Measurements from ENCODE around the gene STK31. TPM values are rescaled to one million over a fixed set of nuclear protein-coding genes. Genes with fewer than 3 reads are reported as not detected.
"Not testable (repeated sequence)": the region's sequence is repeated elsewhere in the genome, so short reads cannot be mapped to it uniquely, and the experiment has no call there.

Gene STK31
- polyA plus RNA-seq, 1 donor = 0.52 TPM

DNA sequence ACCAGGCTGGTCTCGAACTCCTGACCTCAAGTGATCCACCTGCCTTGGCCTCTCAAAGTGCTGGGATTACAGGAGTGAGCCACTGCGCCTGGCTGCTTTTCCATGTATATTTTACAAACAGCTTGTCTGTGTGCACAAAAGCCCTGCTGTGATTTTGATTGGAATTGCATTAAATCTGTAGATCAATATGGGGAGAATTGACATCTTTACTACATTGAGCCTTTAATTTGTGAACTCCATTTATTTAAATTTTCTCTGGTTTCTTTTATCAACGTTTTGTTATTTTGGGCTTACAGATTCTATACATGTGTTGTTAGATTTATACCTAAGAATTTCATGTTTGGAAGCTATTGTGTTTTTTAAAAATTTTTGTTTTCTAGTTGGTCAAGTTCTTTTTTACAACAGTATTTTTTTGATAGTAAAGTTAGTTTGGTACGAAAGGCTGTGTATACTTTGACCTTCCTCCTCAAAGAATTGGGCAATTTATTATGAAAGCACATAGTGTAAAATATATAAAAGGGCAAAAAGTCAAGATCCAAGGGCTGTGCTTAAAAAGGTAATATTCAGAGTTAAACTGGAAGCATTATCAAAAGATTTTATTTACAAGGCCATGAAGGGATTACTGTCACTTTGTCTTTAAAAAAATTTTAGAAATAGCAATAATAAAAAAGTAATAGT, 92.8 kb downstream of the STK31 start:
- DNase-seq = peak in 1 of 2 donors; percentile 6
- H3K9me3 ChIP-seq (ENCODE audit: control insufficient read depth, low read depth, low read length) = no peaks in the 10 kb centered on the region
- 19% methylated on average over 2 of the region's 4 CpGs for WGBS (ENCODE audit: insufficient coverage, low lambda C conversion rate)
- H3K4me3 ChIP-seq (ENCODE audit: low read length) = no peak overlapping the region
- peaks cover 3% of the 10 kb centered on the region for H3K4me1 ChIP-seq (ENCODE audit: control insufficient read depth, insufficient read depth, low read length)
- no peak overlapping the region for H3K27ac ChIP-seq (ENCODE audit: low read length)
- no peaks in the 10 kb centered on the region for H3K36me3 ChIP-seq (ENCODE audit: control insufficient read depth, insufficient read depth, low read length)
- H3K27me3 ChIP-seq (ENCODE audit: control insufficient read depth, insufficient read depth, low read length) = no peaks in the 10 kb centered on the region

DNA sequence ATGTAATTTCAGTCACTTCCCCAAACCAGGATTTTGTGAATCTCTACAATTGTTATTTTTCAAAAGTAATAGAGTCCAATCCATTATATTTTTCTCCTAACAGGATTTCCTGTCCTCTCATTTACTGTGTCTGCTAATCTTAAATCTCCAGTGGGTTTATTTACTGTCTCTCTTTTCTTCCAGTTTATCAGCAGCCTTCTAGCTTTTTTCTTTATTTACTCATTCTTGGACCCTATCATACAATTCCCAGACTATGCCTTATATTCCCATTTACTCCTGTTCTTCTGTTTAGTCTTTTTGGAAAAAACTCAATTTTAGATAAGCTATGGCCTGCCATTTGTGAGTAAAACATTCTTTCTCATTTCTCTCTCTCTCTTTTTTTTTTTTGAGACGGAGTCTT, 94.7 kb downstream of the STK31 start:
- H3K4me1 ChIP-seq (ENCODE audit: control insufficient read depth, insufficient read depth, low read length) = peaks cover 3% of the 10 kb centered on the region
- H3K36me3 ChIP-seq (ENCODE audit: control insufficient read depth, insufficient read depth, low read length) = no peaks in the 10 kb centered on the region
- H3K4me3 ChIP-seq (ENCODE audit: low read length) = no peak overlapping the region
- H3K9me3 ChIP-seq (ENCODE audit: control insufficient read depth, low read depth, low read length) = no peaks in the 10 kb centered on the region
- no peaks in the 10 kb centered on the region for H3K27me3 ChIP-seq (ENCODE audit: control insufficient read depth, insufficient read depth, low read length)
- no peak for DNase-seq
- H3K27ac ChIP-seq (ENCODE audit: low read length) = no peak overlapping the region
- no CpG with 5 or more reads among the region's 1 CpG for WGBS (ENCODE audit: insufficient coverage, low lambda C conversion rate)

DNA sequence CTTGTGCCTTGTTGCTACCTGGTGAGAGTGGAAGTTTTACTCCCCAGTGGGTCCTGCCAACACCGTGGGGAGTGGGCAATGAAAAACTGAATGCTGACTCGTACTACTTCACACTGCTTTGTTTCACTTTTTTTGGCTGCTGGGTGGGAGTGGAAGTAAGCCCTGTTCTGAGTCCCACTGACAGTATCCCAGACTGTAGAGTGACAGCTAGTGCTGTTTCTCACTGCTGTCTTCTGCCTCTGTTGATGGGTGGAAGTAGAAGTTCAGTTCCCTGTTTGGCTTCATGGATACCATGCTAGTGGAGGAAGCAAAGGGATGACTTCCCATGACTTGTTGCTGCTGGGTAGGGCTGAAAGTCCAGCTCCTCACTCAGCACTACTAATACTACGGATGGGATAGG, 98.4 kb downstream of the STK31 start:
- WGBS (ENCODE audit: insufficient coverage, low lambda C conversion rate) = 100% methylated on average over 1 of the region's 3 CpGs
- Histone ChIP-seq H3K36me3 (ENCODE audit: control insufficient read depth, insufficient read depth, low read length) (no peaks in the 10 kb centered on the region), H3K4me3 (ENCODE audit: low read length) (no peak overlapping the region), H3K9me3 (ENCODE audit: control insufficient read depth, low read depth, low read length) (peaks cover 4% of the 10 kb centered on the region), H3K27me3 (ENCODE audit: control insufficient read depth, insufficient read depth, low read length) (no peaks in the 10 kb centered on the region), H3K27ac (ENCODE audit: low read length) (no peak overlapping the region), H3K4me1 (ENCODE audit: control insufficient read depth, insufficient read depth, low read length) (peaks cover 1% of the 10 kb centered on the region)
- no peak for DNase-seq

DNA sequence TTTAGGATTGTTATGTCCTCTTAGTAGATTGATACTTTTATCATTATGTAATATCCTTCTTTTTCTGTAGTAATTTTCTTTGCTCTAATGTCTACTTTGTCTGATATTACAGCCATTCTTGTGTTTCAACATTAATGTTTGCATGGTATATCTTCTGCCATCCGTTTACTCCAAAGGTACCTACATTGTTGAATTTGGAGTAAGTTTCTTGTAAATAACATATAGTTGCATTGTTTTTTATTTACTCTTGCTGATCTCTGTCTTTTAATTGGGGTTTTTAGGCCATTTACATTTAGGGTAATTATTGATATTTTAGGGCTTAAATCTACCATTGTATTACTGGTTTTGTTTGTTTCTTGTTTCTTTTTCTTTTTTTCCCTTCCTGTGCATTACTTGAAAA, 100.1 kb downstream of the STK31 start:
- no peak overlapping the region for H3K27ac ChIP-seq (ENCODE audit: low read length)
- DNase-seq = no peak
- 100% methylated on average over 1 of the region's 1 CpG for WGBS (ENCODE audit: insufficient coverage, low lambda C conversion rate)
- no peak overlapping the region for H3K4me3 ChIP-seq (ENCODE audit: low read length)
- H3K27me3 ChIP-seq (ENCODE audit: control insufficient read depth, insufficient read depth, low read length) = no peaks in the 10 kb centered on the region
- H3K9me3 ChIP-seq (ENCODE audit: control insufficient read depth, low read depth, low read length) = peaks cover 4% of the 10 kb centered on the region
- H3K4me1 ChIP-seq (ENCODE audit: control insufficient read depth, insufficient read depth, low read length) = no peaks in the 10 kb centered on the region
- H3K36me3 ChIP-seq (ENCODE audit: control insufficient read depth, insufficient read depth, low read length) = no peaks in the 10 kb centered on the region

DNA sequence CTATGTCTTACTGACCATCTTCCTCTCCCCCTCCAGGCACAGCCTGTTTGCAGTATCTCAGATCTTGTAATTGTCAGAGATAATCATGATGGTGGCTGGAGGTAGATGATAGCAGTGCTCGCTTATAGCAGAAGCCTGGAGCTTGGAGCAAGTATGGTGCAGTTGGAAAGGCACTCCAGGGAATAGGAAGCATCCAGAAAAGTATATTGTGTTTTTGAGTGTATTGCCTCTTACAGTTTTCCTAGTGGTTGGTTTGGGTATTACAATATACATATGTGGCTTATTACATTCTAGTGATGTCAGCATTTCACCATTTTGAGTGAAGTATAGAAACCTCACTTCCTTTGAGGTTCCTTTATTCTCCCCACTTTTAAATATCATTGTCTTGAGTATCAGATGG, 101.5 kb downstream of the STK31 start:
- H3K27me3 ChIP-seq (ENCODE audit: control insufficient read depth, insufficient read depth, low read length) = no peaks in the 10 kb centered on the region
- no CpG with 5 or more reads among the region's 1 CpG for WGBS (ENCODE audit: insufficient coverage, low lambda C conversion rate)
- no peak for DNase-seq
- no peaks in the 10 kb centered on the region for H3K36me3 ChIP-seq (ENCODE audit: control insufficient read depth, insufficient read depth, low read length)
- peaks cover 4% of the 10 kb centered on the region for H3K9me3 ChIP-seq (ENCODE audit: control insufficient read depth, low read depth, low read length)
- H3K4me1 ChIP-seq (ENCODE audit: control insufficient read depth, insufficient read depth, low read length) = no peaks in the 10 kb centered on the region
- no peak overlapping the region for H3K27ac ChIP-seq (ENCODE audit: low read length)
- no peak overlapping the region for H3K4me3 ChIP-seq (ENCODE audit: low read length)

DNA sequence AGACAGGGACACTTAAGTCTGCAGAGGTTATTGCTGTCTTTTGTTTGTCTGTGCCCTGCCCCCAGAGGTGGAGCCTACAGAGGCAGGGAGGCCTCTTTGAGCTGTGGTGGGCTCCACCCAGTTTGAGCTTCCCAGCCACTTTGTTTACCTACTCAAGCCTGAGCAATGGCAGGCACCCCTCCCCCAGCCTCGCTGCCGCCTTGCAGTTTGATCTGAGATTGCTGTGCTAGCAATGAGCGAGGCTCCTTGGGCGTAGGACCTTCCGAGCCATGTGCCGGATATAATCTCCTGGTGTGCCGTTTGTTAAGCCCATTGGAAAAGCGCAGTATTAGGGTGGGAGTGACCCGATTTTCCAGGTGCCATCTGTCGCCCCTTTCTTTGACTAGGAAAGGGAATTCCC, 118.1 kb downstream of the STK31 start:
- WGBS (ENCODE audit: insufficient coverage, low lambda C conversion rate) = no CpG with 5 or more reads among the region's 10 CpGs
- H3K4me1 ChIP-seq (ENCODE audit: control insufficient read depth, insufficient read depth, low read length); H3K27me3 ChIP-seq (ENCODE audit: control insufficient read depth, insufficient read depth, low read length); DNase-seq; H3K27ac ChIP-seq (ENCODE audit: low read length); H3K4me3 ChIP-seq (ENCODE audit: low read length); H3K36me3 ChIP-seq (ENCODE audit: control insufficient read depth, insufficient read depth, low read length); H3K9me3 ChIP-seq (ENCODE audit: control insufficient read depth, low read depth, low read length): not testable (repeated sequence)

DNA sequence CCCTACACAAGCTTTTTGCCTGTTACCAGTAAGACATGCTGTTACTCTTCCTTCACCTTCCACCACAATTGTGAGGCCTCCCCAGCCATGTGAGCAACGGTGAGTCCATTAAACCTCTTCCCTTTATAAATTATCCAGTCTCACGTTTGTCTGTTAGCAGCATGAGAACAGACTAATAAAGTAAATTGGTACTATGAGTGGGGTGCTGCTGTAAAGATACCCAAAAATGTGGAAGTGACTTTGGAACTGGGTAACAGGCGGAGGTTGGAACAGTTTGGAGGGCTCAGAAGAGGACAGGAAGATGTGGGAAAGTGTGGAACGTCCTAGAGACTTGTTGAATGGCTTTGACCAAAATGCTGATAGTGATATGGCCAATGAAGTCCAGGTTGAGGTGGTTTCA, 122.7 kb downstream of the STK31 start:
- WGBS (ENCODE audit: insufficient coverage, low lambda C conversion rate) = no CpG with 5 or more reads among the region's 4 CpGs

DNA sequence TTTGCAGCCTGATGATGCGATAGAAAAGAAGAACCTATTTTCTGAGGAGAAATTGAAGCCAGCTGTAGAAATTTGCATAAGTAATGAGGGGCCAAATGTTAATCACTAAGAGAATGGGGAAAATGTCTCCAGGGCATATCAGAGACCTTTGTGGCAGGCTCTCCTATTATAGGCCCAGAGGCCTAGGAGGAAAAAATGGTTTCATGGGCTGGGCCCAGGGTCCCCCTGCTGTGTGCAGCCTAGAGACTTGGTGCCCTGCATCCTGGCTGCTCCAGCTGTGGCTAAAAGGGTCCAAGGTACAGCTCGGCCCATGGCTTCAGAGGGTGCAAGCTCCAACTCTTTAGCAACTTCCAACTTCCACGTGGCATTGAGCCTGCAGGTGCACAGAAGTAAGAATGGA, 123.4 kb downstream of the STK31 start:
- no peak overlapping the region for H3K27ac ChIP-seq (ENCODE audit: low read length)
- no peaks in the 10 kb centered on the region for H3K36me3 ChIP-seq (ENCODE audit: control insufficient read depth, insufficient read depth, low read length)
- no peaks in the 10 kb centered on the region for H3K4me1 ChIP-seq (ENCODE audit: control insufficient read depth, insufficient read depth, low read length)
- H3K4me3 ChIP-seq (ENCODE audit: low read length) = no peak overlapping the region
- peaks cover 13% of the 10 kb centered on the region for H3K9me3 ChIP-seq (ENCODE audit: control insufficient read depth, low read depth, low read length)
- WGBS (ENCODE audit: insufficient coverage, low lambda C conversion rate) = 100% methylated on average over 1 of the region's 3 CpGs
- no peak for DNase-seq
- no peaks in the 10 kb centered on the region for H3K27me3 ChIP-seq (ENCODE audit: control insufficient read depth, insufficient read depth, low read length)

More for the DNA sequence above, 122.7 kb downstream of the STK31 start:
- not testable (repeated sequence) for H3K27me3 ChIP-seq (ENCODE audit: control insufficient read depth, insufficient read depth, low read length); H3K27ac ChIP-seq (ENCODE audit: low read length); H3K4me3 ChIP-seq (ENCODE audit: low read length); H3K4me1 ChIP-seq (ENCODE audit: control insufficient read depth, insufficient read depth, low read length); H3K36me3 ChIP-seq (ENCODE audit: control insufficient read depth, insufficient read depth, low read length); DNase-seq
- H3K9me3 ChIP-seq (ENCODE audit: control insufficient read depth, low read depth, low read length) = peaks cover 13% of the 10 kb centered on the region

DNA sequence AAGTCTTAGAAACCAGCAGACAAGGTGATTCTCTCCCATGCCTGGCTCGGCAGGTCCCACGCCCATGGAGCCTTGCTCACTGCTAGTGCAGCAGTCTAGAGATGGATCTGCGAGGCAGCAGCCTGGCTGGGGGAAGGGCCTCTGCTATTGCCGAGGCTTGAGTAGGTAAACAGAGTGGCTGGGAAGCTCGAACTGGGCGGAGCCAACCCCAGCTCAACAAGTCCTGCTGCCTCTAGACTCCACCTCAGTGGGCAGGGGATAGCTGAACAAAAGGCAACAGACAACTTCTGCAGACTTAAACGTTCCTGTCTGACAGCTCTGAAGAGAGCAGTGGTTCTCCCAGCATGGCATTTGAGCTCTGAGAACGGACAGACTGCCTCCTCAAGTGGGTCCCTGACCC, 134.8 kb downstream of the STK31 start:
- not testable (repeated sequence) for DNase-seq; H3K27ac ChIP-seq (ENCODE audit: low read length); H3K4me1 ChIP-seq (ENCODE audit: control insufficient read depth, insufficient read depth, low read length); H3K9me3 ChIP-seq (ENCODE audit: control insufficient read depth, low read depth, low read length); H3K27me3 ChIP-seq (ENCODE audit: control insufficient read depth, insufficient read depth, low read length); H3K36me3 ChIP-seq (ENCODE audit: control insufficient read depth, insufficient read depth, low read length); H3K4me3 ChIP-seq (ENCODE audit: low read length)
- WGBS (ENCODE audit: insufficient coverage, low lambda C conversion rate) = no CpG with 5 or more reads among the region's 8 CpGs

DNA sequence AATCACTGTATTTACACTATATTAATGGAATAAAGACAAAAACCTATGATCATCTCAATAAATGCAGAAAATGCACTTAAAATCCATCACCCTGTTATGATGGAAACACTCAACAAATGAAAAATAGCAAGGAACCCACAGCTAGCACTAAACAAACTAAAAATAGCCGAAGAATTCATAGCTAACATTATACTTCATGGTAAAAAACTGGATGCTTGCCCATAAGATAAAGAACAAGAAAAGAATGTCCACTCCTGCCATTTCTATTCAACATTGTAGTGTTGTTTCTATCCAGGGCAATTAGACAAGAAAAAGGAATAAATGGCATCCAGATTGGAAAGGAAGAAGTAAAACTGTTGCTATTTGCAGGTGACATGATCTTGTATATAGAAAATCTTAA, 142.1 kb downstream of the STK31 start:
- H3K4me1 ChIP-seq (ENCODE audit: control insufficient read depth, insufficient read depth, low read length) = no peaks in the 10 kb centered on the region
- H3K27ac ChIP-seq (ENCODE audit: low read length) = no peak overlapping the region
- H3K4me3 ChIP-seq (ENCODE audit: low read length) = no peak overlapping the region
- WGBS (ENCODE audit: insufficient coverage, low lambda C conversion rate) = no CpG with 5 or more reads among the region's 1 CpG
- no peak for DNase-seq
- H3K9me3 ChIP-seq (ENCODE audit: control insufficient read depth, low read depth, low read length) = no peaks in the 10 kb centered on the region
- no peaks in the 10 kb centered on the region for H3K27me3 ChIP-seq (ENCODE audit: control insufficient read depth, insufficient read depth, low read length)
- H3K36me3 ChIP-seq (ENCODE audit: control insufficient read depth, insufficient read depth, low read length) = no peaks in the 10 kb centered on the region

DNA sequence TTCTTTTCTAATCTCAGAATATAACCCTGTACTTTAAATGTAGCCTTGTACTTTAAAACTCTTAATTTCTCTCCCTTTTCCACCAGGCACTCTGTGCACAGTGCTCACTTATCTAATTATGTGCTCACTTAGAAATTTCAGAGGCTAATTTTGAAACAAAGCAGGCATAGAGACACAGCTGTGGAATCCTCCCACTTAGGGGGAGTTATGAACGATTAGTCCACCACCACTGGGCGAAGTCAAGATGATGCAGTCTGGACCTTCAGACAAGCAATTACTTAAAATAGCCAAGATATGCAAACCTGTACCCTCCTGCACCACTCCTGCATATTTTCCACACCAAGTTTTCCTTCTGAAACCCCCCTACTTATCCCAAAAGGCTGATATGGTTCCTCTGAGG, 143.0 kb downstream of the STK31 start:
- H3K4me3 ChIP-seq (ENCODE audit: low read length) = no peak overlapping the region
- H3K4me1 ChIP-seq (ENCODE audit: control insufficient read depth, insufficient read depth, low read length) = no peaks in the 10 kb centered on the region
- DNase-seq = no peak
- H3K27me3 ChIP-seq (ENCODE audit: control insufficient read depth, insufficient read depth, low read length) = no peaks in the 10 kb centered on the region
- H3K9me3 ChIP-seq (ENCODE audit: control insufficient read depth, low read depth, low read length) = no peaks in the 10 kb centered on the region
- H3K36me3 ChIP-seq (ENCODE audit: control insufficient read depth, insufficient read depth, low read length) = no peaks in the 10 kb centered on the region
- WGBS (ENCODE audit: insufficient coverage, low lambda C conversion rate) = no CpG with 5 or more reads among the region's 2 CpGs
- H3K27ac ChIP-seq (ENCODE audit: low read length) = no peak overlapping the region
